Activated T-helper 17 cell treated with anti-CD3 and anti-CD28 coated beads, Interleukin-2, amount 50 U/mL, for 72 hours (primary cell): ENCODE results near the gene PACSIN3. TPM values are rescaled to one million over a fixed set of nuclear protein-coding genes. Genes with fewer than 3 reads are reported as not detected.
A peak's percentile ranks its signal among the peaks of the same experiment; 100 is the strongest.

Source experiments
- ATAC-seq: fragments of 150-1000 bp; cut with Tn5 transposase; replicated peaks from 2 replicates; pipeline ENCODE4 v1.10.0; 2021; ENCODE audit warnings: mild to moderate bottlenecking, moderate library complexity
- H3K27ac Mint-ChIP-seq: one replicate; pipeline ENCODE4 v1.8.0; 2022; ENCODE audit warnings: mixed read lengths
- H3K27me3 Mint-ChIP-seq: one replicate; pipeline ENCODE4 v1.8.0; 2022; ENCODE audit warnings: mixed read lengths
- H3K36me3 Mint-ChIP-seq: one replicate; pipeline ENCODE4 v1.8.0; 2022; ENCODE audit warnings: low read depth, mild to moderate bottlenecking, mixed read lengths
- H3K4me1 Mint-ChIP-seq: one replicate; pipeline ENCODE4 v1.8.0; 2022; ENCODE audit warnings: mixed read lengths
- H3K4me3 Mint-ChIP-seq: one replicate; pipeline ENCODE4 v1.8.0; 2022; ENCODE audit warnings: mild to moderate bottlenecking, mixed read lengths
- H3K9me3 Mint-ChIP-seq: one replicate; pipeline ENCODE4 v1.8.0; 2022; ENCODE audit warnings: mixed read lengths
- total RNA-seq, 2 donors: library from RNA; stranded (reverse); gene quantifications; one replicate each; pipeline ENCODE4 v1.2.3, GENCODE V29; 2022

PACSIN3 gene
- total RNA-seq, 2 donors from 2014 or later: 3.2 to 3.5 TPM

DNA sequence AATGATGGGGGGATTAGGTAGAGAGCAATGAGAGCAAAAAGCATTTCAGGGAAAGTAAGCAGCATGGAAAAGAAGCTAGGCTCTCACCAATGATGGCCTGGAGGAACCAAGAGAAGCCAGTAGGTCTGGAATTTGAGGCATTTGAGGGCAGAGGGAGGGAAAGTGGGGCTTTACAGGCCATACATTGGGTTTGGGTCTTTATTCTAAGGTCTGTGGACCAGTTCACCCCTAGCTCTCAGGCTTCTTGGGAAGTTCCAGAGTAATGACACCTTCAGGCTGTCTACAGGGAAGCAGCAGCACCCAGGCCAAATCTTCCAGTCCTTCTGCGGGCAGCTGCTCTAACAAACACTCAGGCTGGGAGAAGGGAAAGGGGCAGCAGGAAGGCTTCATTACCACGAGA, 39.0 kb downstream of the PACSIN3 start:
- Mint-ChIP-seq H3K4me1 (no peaks in the 10 kb centered on the region), H3K4me3 (no peak overlapping the region)

DNA sequence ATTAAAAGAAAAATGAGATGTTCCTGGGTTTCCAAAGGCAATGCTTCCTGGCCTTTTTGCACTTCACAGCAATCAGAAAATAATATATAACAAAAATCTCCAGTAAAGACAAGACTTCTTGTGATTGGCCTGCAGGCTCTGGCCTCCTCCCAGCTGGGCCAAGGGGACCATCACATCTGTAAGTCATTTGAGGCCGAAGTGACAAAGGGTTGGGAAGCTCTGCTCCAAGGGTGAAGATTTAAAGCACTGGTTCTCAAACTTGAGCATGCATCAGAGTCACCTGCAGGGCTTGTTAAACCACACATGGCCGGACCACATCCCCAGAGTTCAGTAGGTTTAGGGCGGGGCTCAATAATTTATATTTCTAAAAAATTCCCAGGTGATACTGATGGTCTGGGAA, 41.7 kb downstream of the PACSIN3 start:
- no peak overlapping the region for H3K27ac Mint-ChIP-seq
- no peaks in the 10 kb centered on the region for H3K36me3 Mint-ChIP-seq
- no peak for ATAC-seq
- no peaks in the 10 kb centered on the region for H3K9me3 Mint-ChIP-seq
- no peaks in the 10 kb centered on the region for H3K27me3 Mint-ChIP-seq
- H3K4me3 Mint-ChIP-seq: no peak overlapping the region
- H3K4me1 Mint-ChIP-seq: no peaks in the 10 kb centered on the region

More for the DNA sequence above, 39.0 kb downstream of the PACSIN3 start:
- no peak for ATAC-seq
- Mint-ChIP-seq H3K27me3 (no peaks in the 10 kb centered on the region), H3K9me3 (no peaks in the 10 kb centered on the region), H3K27ac (no peak overlapping the region), H3K36me3 (no peaks in the 10 kb centered on the region)

DNA sequence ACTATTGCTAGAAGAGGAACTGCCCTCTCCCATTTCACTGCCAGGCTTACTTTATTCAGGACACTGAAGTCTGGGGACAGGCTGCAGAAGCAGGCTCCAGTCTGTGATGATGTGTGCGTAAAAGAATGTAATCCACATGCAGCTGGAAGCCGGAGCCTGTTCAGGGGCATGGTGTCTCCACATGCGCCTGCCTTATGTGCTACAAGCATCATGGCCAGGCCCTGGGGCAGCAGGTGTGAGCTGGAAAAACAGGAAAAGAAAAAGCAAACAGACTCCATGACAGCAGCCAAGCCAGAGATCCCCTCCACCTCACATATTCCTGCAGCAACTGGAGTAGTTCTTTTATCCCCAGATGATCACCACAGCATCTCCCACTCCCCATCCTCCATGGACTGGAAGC, 42.9 kb downstream of the PACSIN3 start:
- Mint-ChIP-seq H3K36me3 (peaks cover 1% of the 10 kb centered on the region), H3K27ac (no peak overlapping the region), H3K4me3 (no peak overlapping the region), H3K27me3 (no peaks in the 10 kb centered on the region), H3K9me3 (no peaks in the 10 kb centered on the region), H3K4me1 (no peaks in the 10 kb centered on the region)
- ATAC-seq: no peak

DNA sequence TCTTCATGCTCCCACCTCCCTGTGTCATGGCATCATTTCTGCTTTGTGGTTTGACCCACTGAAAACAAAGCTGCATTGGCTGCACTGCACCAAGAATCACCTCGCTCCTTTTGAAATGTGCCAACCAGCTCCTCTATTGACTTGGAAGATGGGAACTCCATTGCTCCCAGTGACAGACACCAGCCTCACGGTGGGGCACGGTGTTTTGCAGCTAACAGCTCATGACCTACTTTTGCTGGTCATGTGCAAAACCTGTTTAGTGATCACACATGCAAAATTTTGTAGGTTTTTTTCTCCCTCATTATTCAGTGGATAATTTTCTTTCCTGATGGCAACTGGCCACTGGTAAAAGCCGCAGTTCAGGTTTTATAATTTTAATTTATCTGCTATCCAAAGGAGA, 46.4 kb downstream of the PACSIN3 start:
- ATAC-seq: no peak
- no peaks in the 10 kb centered on the region for H3K9me3 Mint-ChIP-seq
- peaks cover 17% of the 10 kb centered on the region for H3K36me3 Mint-ChIP-seq
- no peaks in the 10 kb centered on the region for H3K27me3 Mint-ChIP-seq
- H3K27ac Mint-ChIP-seq: no peak overlapping the region
- H3K4me3 Mint-ChIP-seq: no peak overlapping the region
- H3K4me1 Mint-ChIP-seq: no peaks in the 10 kb centered on the region

DNA sequence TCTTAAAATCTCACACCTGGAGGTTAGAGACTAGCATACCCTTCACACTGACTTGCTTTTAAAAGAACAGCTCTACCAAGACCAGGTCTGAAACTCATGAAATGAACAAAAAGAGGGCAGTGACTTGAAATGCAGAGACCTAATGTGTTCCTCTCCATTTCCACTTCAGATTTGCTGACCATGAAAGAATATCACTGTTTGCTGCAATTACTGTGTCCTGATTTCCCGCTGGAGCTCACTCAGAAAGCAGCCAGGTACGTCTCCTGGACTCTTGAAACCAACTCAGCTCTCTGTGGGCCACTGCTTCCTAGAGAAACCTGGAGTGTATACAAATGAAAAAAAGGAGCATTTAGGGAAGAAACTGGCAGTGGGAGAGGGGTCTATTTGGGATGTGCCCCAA, 48.8 kb downstream of the PACSIN3 start:
- H3K9me3 Mint-ChIP-seq: no peaks in the 10 kb centered on the region
- no peak overlapping the region for H3K4me3 Mint-ChIP-seq
- H3K27ac Mint-ChIP-seq: no peak overlapping the region
- peaks cover 17% of the 10 kb centered on the region for H3K36me3 Mint-ChIP-seq
- ATAC-seq: no peak
- H3K27me3 Mint-ChIP-seq: no peaks in the 10 kb centered on the region
- no peaks in the 10 kb centered on the region for H3K4me1 Mint-ChIP-seq

DNA sequence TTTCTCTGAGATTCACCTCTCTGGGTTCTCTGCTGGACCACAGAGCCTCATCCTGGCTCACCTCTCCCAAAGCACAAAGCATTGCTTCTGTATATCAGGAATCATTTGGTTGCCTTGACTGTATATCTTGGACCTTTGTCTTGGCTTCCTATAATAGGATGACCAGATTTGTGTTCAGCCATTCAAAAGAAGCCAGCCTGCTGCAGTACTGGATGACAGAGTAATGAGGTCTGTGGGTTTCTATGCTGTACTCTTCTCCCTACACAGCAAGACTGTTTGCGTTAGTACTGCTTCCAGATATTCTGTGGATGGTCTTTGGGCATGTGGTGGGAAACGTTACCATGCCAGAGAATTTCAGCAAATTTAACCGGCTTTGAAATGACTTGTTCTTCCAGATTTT, 49.3 kb downstream of the PACSIN3 start:
- Mint-ChIP-seq H3K4me3 (no peak overlapping the region), H3K9me3 (no peaks in the 10 kb centered on the region), H3K4me1 (no peaks in the 10 kb centered on the region), H3K27ac (peak overlapping the region; percentile 50), H3K27me3 (no peaks in the 10 kb centered on the region), H3K36me3 (peaks cover 17% of the 10 kb centered on the region)
- no peak for ATAC-seq

DNA sequence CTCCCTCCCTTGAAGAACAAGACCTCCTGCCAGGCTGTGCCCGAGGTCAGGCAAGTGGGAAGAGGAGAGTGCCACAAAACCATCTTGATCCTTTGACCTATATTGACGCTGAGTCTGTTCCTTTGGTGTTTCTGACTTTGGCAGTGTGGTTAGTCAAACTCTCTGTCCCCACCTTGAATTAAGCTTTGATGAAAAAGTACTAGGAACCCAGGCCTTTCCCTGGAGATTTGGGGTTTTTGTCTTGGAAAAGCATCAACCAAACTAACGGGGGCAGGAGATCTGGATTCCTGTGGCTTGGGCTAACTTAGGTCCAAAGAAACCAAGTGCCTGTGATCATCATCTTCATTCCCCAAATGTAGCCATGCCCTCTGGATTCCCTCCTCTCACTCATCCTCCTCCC, 49.9 kb downstream of the PACSIN3 start:
- peak overlapping the region; percentile 50 for H3K27ac Mint-ChIP-seq
- no peaks in the 10 kb centered on the region for H3K4me1 Mint-ChIP-seq
- H3K27me3 Mint-ChIP-seq: no peaks in the 10 kb centered on the region
- H3K4me3 Mint-ChIP-seq: no peak overlapping the region
- H3K36me3 Mint-ChIP-seq: peaks cover 17% of the 10 kb centered on the region
- no peak for ATAC-seq
- no peaks in the 10 kb centered on the region for H3K9me3 Mint-ChIP-seq

DNA sequence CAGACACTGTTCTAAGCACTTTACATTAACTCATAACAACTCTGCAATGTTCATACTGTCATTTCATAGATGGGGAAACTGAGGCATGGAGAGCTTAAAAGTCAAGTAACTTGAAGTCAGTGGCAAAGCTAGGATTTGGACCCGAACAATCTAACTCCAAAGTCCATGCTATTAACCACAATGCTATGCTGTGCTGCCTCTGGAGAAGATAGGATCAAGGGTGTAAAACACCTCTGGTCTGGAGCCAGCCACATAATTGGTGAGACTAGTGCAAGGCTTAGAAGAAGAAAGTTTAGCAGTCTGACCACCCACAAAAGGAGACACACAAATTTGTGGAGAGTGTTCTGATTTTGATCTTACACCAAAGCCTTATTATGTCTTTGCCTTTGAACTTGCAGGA, 53.3 kb downstream of the PACSIN3 start:
- ATAC-seq: no peak
- Mint-ChIP-seq H3K4me3 (no peak overlapping the region), H3K9me3 (no peaks in the 10 kb centered on the region), H3K27me3 (no peaks in the 10 kb centered on the region), H3K36me3 (peaks cover 12% of the 10 kb centered on the region), H3K27ac (no peak overlapping the region), H3K4me1 (no peaks in the 10 kb centered on the region)

DNA sequence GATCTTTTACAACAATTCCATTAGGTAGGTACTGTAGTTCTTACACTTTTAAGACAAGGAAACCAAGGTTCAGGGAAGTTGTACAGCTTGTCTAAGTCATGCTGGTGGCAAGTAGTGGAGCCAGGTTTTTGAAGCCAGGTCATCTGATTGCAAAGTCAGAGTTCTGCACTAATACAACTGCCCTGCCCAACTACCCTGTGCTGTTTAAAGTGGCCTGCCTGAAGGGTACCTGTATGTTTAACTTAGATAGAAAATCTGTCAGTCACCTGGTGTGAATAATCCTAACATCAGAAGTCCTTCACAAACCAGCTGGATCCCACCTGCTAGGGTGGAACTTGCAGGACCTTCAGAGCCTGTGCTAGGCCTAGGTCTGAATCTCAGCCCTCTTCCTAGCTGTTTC, 53.7 kb downstream of the PACSIN3 start:
- Mint-ChIP-seq H3K4me1 (no peaks in the 10 kb centered on the region), H3K27me3 (no peaks in the 10 kb centered on the region), H3K9me3 (no peaks in the 10 kb centered on the region), H3K36me3 (peaks cover 7% of the 10 kb centered on the region), H3K4me3 (no peak overlapping the region), H3K27ac (no peak overlapping the region)
- ATAC-seq: no peak

DNA sequence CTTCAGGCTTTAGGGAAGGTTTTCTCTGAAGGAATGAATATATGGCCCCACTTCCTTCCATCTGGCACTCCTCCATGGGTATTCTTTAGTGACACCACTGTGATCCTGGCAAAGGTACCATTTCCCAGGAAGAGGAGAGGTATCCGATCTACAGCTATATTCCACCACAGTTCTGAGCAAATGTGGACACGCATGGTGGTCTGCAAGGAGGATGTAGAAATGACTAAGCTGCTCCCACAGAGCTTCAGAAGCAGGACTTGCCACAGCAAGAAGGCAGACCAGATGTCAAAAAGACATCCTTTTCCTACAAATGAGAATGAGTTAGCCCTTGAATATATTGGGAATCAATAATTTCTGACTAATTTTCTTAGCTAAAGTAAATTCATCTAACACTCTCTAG, 55.1 kb downstream of the PACSIN3 start:
- Mint-ChIP-seq H3K27ac (no peak overlapping the region), H3K9me3 (no peaks in the 10 kb centered on the region), H3K36me3 (no peaks in the 10 kb centered on the region), H3K4me3 (no peak overlapping the region), H3K4me1 (no peaks in the 10 kb centered on the region), H3K27me3 (no peaks in the 10 kb centered on the region)
- no peak for ATAC-seq

DNA sequence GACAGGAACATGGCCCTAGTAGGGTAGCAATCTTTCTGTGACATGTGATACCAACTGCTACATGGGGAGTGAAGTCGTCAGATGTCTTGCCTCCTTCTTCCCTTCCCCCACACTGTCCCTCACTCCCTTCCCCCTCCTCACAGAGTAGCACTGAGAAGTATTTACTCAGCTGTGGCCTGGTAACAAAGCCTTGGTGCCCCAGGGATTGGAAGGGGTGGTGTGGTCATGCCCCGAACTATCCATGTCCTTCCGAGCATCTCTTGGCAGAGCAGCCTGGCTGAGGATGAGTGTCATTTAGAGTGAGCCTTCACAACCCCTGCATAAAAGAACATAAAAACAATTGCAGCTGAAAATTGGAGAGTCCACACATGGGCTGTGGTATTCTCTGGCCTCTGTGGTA, 55.7 kb downstream of the PACSIN3 start:
- no peak overlapping the region for H3K4me3 Mint-ChIP-seq
- no peaks in the 10 kb centered on the region for H3K27me3 Mint-ChIP-seq
- no peaks in the 10 kb centered on the region for H3K9me3 Mint-ChIP-seq
- H3K4me1 Mint-ChIP-seq: no peaks in the 10 kb centered on the region
- no peaks in the 10 kb centered on the region for H3K36me3 Mint-ChIP-seq
- ATAC-seq: no peak
- no peak overlapping the region for H3K27ac Mint-ChIP-seq

Other genes with a start within 250 kb of the PACSIN3 start
- 10 to 100 TPM; 15.2 to 19.4 TPM for gene CSTPP1, start 249.7 kb downstream of the PACSIN3 start, total RNA-seq
- 10 to 100 TPM; 70.0 to 96.9 TPM for gene ARFGAP2, start 9.6 kb downstream of the PACSIN3 start, total RNA-seq
- 100 to 1,000 TPM; 202 to 335 TPM for gene DDB2, start 28.5 kb upstream of the PACSIN3 start, total RNA-seq
- 10 to 100 TPM; 11.1 to 14.8 TPM for gene ACP2, start 62.4 kb upstream of the PACSIN3 start, total RNA-seq
- gene NR1H3, start 71.6 kb upstream of the PACSIN3 start, total RNA-seq: 10 to 100 TPM in 1 of 2 donors, 1 to 10 TPM in 1; 7.5 to 12.4 TPM
- 100 to 1,000 TPM in 1 of 2 donors, 10 to 100 TPM in 1; 60.1 to 112 TPM for gene MADD, start 83.7 kb upstream of the PACSIN3 start, total RNA-seq
- gene MYBPC3, start 166.3 kb upstream of the PACSIN3 start, total RNA-seq: not detected
- gene SPI1, start 192.1 kb upstream of the PACSIN3 start, total RNA-seq: under 1 TPM in 1 of 2 donors, not detected in 1; 0.21 TPM
- 10 to 100 TPM; 16.1 to 17.5 TPM for gene SLC39A13, start 222.2 kb upstream of the PACSIN3 start, total RNA-seq
- gene PSMC3, start 240.0 kb upstream of the PACSIN3 start, total RNA-seq: 100 to 1,000 TPM; 109 to 174 TPM